Thoracic aorta (tissue), 2 donors: ENCODE data around the gene MUC5B. TPM values are rescaled to one million over a fixed set of nuclear protein-coding genes. Genes with fewer than 3 reads are reported as not detected.

Source experiments
- ATAC-seq: fragments of 150-250 bp; one replicate; pipeline ENCODE4 v1.8.0; 2017; ENCODE audit warnings: low read depth; ENCODE audit not compliant: insufficient number of reproducible peaks, low FRiP score
- DNase-seq: peaks from one replicate; pipeline ENCODE4 v3.0.0-alpha.2; 2020; ENCODE audit warnings: low spot score
- H3K27ac ChIP-seq, 2 donors: fragments of 200-600 bp; sonication (generic); 1 replicate in 1 of 2; 2 replicates in 1 of 2; pipeline ENCODE4 v1.5.1; 2016; ENCODE audit warnings: mild to moderate bottlenecking in 2 of 2, moderate library complexity in 2 of 2
- H3K27me3 ChIP-seq: fragments of 200-600 bp; sonication (generic); replicated peaks from 2 replicates; pipeline ENCODE4 v1.6.0; 2016; ENCODE audit warnings: mild to moderate bottlenecking; ENCODE audit not compliant: insufficient read depth
- H3K36me3 ChIP-seq: fragments of 200-600 bp; sonication (generic); one replicate; pipeline ENCODE4 v1.5.1; 2016
- H3K4me1 ChIP-seq, 2 donors: fragments of 200-600 bp; sonication (generic); 1 replicate in 1 of 2; 2 replicates in 1 of 2; pipeline versions ENCODE4 v1.5.1 to v1.6.0; 2016; ENCODE audit warnings: low read depth in 2 of 2, mild to moderate bottlenecking in 1 of 2; ENCODE audit not compliant: control insufficient read depth in 1 of 2
- H3K4me3 ChIP-seq: fragments of 200-600 bp; sonication (generic); 2 replicates; pipeline ENCODE4 v1.5.1; 2016; ENCODE audit warnings: mild to moderate bottlenecking
- H3K9me3 ChIP-seq: fragments of 200-600 bp; sonication (generic); 2 replicates; pipeline ENCODE4 v1.5.1; 2016
- total RNA-seq, 2 donors: library from RNA; depleted of rRNA; stranded (reverse); fragments of >200 nt; gene quantifications; one replicate each; pipeline versions ENCODE4 v1.1.0 to v1.2.3, GENCODE V29; 2016
- TF ChIP-seq, protein P1 (sequence below): fragments of 200-600 bp; sonication (generic); IDR thresholded peaks from one replicate; pipeline ENCODE4 v1.5.1; 2019; ENCODE audit warnings: antibody characterized with exemption

Gene MUC5B
- total RNA-seq, 2 donors from 2014 or later: not detected

DNA sequence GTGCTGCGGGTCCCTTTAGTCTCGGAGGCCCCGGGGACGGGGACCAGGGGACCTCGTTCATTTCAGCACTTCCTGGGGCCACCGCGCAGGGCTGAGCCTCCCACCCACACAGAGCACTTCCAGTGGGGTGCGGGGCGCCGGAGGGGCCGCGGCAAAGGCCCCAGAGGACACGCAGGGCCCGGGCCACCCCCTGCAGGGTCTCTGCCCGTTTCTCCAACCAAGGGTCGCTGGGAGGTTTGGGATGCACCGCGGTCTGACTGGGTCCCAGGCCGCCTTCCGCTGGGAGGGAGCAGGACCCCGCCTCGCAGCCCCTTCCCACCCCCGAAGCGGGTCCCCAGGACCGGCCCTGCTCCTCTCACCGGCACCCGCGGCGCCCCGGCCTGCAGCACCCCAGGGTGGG lies 49.1 kb downstream of the MUC5B start:
- peaks cover 3 to 9% of the 10 kb centered on the region in 2 donors for H3K4me1 ChIP-seq
- no peaks in the 10 kb centered on the region for H3K9me3 ChIP-seq
- no peak overlapping the region for H3K4me3 ChIP-seq
- no peak for DNase-seq
- H3K36me3 ChIP-seq: peaks cover 6% of the 10 kb centered on the region
- H3K27ac ChIP-seq: no peak overlapping the region
- H3K27me3 ChIP-seq: no peaks in the 10 kb centered on the region
- TF ChIP-seq, protein P1, sequence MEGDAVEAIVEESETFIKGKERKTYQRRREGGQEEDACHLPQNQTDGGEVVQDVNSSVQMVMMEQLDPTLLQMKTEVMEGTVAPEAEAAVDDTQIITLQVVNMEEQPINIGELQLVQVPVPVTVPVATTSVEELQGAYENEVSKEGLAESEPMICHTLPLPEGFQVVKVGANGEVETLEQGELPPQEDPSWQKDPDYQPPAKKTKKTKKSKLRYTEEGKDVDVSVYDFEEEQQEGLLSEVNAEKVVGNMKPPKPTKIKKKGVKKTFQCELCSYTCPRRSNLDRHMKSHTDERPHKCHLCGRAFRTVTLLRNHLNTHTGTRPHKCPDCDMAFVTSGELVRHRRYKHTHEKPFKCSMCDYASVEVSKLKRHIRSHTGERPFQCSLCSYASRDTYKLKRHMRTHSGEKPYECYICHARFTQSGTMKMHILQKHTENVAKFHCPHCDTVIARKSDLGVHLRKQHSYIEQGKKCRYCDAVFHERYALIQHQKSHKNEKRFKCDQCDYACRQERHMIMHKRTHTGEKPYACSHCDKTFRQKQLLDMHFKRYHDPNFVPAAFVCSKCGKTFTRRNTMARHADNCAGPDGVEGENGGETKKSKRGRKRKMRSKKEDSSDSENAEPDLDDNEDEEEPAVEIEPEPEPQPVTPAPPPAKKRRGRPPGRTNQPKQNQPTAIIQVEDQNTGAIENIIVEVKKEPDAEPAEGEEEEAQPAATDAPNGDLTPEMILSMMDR: no peak
- ATAC-seq: no peak

DNA sequence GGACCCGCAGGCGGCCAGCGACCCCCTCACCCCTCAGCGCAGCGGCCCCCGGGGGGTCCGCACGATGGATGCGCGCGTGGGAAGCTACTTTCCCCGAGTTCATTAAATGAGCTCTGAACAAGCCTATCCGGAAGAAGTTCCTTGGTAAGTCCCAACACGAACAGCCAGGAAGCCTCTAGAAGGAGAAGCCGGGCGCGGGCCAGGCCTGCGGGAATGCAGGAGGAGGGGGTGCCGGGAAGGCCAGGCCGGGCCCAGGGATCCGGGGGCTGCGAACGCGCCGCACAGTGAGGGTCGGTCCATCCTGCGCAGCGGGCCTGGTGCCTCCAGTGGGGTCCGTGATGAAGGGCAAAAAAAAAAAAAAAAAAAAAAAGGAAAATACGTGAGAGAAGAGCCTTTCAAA lies 49.7 kb downstream of the MUC5B start:
- DNase-seq: no peak
- peaks cover 3 to 15% of the 10 kb centered on the region in 2 donors for H3K4me1 ChIP-seq
- no peak for ATAC-seq
- no peak overlapping the region for H3K4me3 ChIP-seq
- peaks cover 6% of the 10 kb centered on the region for H3K36me3 ChIP-seq
- H3K27ac ChIP-seq: no peak overlapping the region
- H3K9me3 ChIP-seq: no peaks in the 10 kb centered on the region
- TF ChIP-seq, protein P1: no peak
- H3K27me3 ChIP-seq: no peaks in the 10 kb centered on the region

DNA sequence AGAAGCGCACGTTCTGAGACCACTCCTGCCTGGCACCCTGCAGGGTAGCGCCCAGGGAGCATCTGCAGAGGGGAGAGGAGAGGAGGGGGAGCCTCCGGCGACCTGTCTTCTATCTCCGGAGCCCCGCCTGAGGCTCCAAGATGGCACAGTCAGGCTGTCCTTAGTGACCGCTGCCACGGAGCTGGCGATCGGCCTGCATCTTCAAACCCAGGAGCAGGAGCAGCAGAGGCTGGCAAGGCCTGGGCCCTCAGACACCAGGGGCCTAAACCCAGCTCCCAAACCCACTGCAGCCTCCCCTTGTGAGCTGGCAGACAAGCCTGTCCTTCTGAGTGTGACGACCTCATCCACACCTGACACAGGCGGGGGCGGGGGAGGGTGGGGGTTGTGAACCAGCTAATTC lies 51.6 kb downstream of the MUC5B start:
- DNase-seq: no peak
- Histone ChIP-seq H3K4me1 (peaks cover 3 to 15% of the 10 kb centered on the region in 2 donors), H3K4me3 (no peak overlapping the region), H3K27ac (no peak overlapping the region), H3K27me3 (no peaks in the 10 kb centered on the region), H3K36me3 (peaks cover 13% of the 10 kb centered on the region), H3K9me3 (no peaks in the 10 kb centered on the region)
- ATAC-seq: no peak
- TF ChIP-seq, protein P1: no peak

DNA sequence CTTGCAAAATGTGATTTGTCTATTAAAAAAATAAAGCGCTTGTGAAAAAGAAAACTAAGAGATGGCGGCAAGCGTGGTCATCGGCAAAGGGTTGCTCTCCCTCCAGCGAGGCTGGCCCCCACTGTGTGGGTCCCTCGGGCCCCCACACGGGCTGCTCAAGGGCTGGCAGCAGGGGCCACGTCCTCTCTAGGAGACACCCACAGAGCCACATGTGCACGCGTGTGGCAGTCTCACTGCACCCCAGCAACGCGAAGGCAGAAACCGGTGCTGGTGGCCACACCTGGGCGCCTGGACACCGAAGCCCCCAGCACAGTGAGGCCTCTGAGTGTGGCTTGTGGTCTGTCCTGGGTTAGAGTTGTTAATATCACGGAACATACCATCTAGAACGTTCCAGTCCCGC lies 52.2 kb downstream of the MUC5B start:
- no peaks in the 10 kb centered on the region for H3K9me3 ChIP-seq
- peaks cover 3 to 15% of the 10 kb centered on the region in 2 donors for H3K4me1 ChIP-seq
- ATAC-seq (no peak), DNase-seq (no peak)
- no peak overlapping the region for H3K27ac ChIP-seq
- H3K4me3 ChIP-seq: no peak overlapping the region
- H3K36me3 ChIP-seq: peaks cover 17% of the 10 kb centered on the region
- TF ChIP-seq, protein P1: no peak
- no peaks in the 10 kb centered on the region for H3K27me3 ChIP-seq

DNA sequence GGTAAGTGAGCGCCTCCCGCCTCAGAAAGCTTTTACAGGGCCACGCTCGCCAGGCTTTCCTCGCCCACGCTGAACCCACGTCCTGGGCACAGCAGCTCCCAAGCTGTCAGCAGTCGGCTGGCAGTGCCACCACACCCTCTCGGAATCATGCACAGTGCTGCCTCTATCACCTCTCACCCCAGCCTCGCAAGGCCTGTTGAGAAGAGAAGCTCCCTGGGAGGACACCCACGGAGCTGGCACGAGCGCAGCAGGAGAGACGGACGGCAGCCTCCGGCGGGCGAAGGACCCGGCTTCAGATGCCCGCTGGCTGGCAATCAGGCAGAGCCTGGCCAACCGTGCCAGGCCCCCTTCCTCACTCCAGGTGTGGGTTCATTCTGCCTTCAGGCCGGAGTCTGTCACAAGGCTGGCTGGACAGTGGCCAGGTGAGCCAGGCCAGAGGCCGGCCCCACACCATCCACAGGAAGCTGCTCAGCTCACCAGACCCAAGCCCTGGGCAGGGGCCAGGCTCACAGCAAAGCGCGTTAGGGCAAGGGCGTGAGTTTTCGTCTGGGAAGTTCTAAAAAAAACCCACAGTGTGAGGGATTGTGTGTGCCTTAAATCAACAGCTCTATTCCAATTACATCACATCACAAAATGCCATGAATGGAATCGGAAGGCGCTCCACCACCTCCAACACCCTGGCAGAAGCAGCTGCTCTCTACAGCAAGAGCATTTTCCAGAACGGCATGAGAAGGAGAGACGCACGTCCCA lies 53.4 kb downstream of the MUC5B start:
- no peaks in the 10 kb centered on the region for H3K27me3 ChIP-seq
- H3K4me3 ChIP-seq: no peak overlapping the region
- DNase-seq (peak; percentile 33), ATAC-seq (peak; percentile 87)
- TF ChIP-seq, protein P1: no peak
- H3K9me3 ChIP-seq: no peaks in the 10 kb centered on the region
- peaks cover 3 to 15% of the 10 kb centered on the region in 2 donors for H3K4me1 ChIP-seq
- H3K27ac ChIP-seq: peak overlapping the region; percentile 57 to 84
- peaks cover 26% of the 10 kb centered on the region for H3K36me3 ChIP-seq
